ENCODE measurements around the gene VPS13D.

The VPS13D gene

GRCh38 chr1:12446593-12446992, 216.8 kb downstream of the VPS13D start:
- Histone ChIP-seq H3K4me2 (ENCODE audit: low read length, poor library complexity, severe bottlenecking) (no peak overlapping the region), H4K8ac (ENCODE audit: low read length) (no peak overlapping the region), H3K4me3 (ENCODE audit: insufficient read depth in 1 of 2, low read depth in 1 of 2, low read length in 2 of 2) (no peak overlapping the region), H3K27ac (ENCODE audit: low read length, poor library complexity, severe bottlenecking) (no peak overlapping the region), H3K4me1 (ENCODE audit: control insufficient read depth, insufficient read depth, low read depth, low read length) (peaks cover 1% of the 10 kb centered on the region), H3K27me3 (ENCODE audit: control insufficient read depth in 1 of 2, insufficient read depth in 1 of 2, low read length in 2 of 2) (no peaks in the 10 kb centered on the region), H4K91ac (ENCODE audit: low read length) (no peak overlapping the region), H2BK5ac (ENCODE audit: low read depth, low read length, poor library complexity, severe bottlenecking) (no peak overlapping the region), H3K4ac (ENCODE audit: low read depth in 1 of 2, low read length in 2 of 2) (no peak overlapping the region), H2BK12ac (ENCODE audit: low read length in 2 of 2) (no peak overlapping the region), H2AK5ac (ENCODE audit: low read length, severe bottlenecking) (no peak overlapping the region), H2BK15ac (ENCODE audit: low read depth, poor library complexity, severe bottlenecking) (peak overlapping the region; percentile 48), H3K23ac (ENCODE audit: low read length in 2 of 2) (no peak overlapping the region), H3K14ac (ENCODE audit: low read length in 2 of 2) (no peak overlapping the region), H2BK120ac (ENCODE audit: low read depth, low read length) (no peak overlapping the region), H3K79me1 (replicated peaks; ENCODE audit: low read length, poor library complexity, severe bottlenecking) (no peaks in the 10 kb centered on the region), H3K9me3 (ENCODE audit: control insufficient read depth, low read length) (no peaks in the 10 kb centered on the region), H2AFZ (ENCODE audit: low read depth, low read length) (no peak overlapping the region), H3K18ac (ENCODE audit: low read depth in 1 of 2, low read length in 2 of 2) (no peak overlapping the region), H3K36me3 (ENCODE audit: control insufficient read depth in 1 of 2, insufficient read depth in 2 of 2, low read depth in 1 of 2, low read length in 2 of 2) (peaks cover 4 to 15% of the 10 kb centered on the region in 2 experiments), H3K9ac (ENCODE audit: low read length) (peak overlapping the region; percentile 86)
- WGBS: 100% methylated on average over 1 of the region's 2 CpGs
- no peak for DNase-seq

DNA sequence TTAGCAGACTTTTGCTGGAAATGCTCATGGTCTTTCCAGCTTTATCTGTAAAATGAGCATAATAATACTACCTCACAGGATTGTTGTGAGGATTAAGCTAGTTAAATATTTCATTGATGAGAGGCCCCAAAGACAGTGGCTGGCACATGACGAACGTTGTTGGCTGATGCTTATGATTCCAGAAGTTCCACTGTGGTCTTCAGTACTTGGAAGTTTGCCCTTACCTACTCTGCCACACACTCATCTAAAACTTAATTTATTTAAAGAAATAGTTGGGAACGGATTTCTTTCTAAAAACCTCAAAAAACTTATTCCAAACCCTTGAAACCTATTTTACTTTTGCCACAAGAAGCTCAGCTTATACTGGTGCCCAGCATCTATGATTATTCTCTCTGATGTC, 217.5 kb downstream of the VPS13D start:
- Histone ChIP-seq H2BK15ac (ENCODE audit: low read depth, poor library complexity, severe bottlenecking) (no peak overlapping the region), H3K9ac (ENCODE audit: low read length) (peak overlapping the region; percentile 86), H3K18ac (ENCODE audit: low read depth in 1 of 2, low read length in 2 of 2) (no peak overlapping the region), H3K27ac (ENCODE audit: low read length, poor library complexity, severe bottlenecking) (no peak overlapping the region), H4K91ac (ENCODE audit: low read length) (no peak overlapping the region), H2BK5ac (ENCODE audit: low read depth, low read length, poor library complexity, severe bottlenecking) (no peak overlapping the region), H3K79me1 (replicated peaks; ENCODE audit: low read length, poor library complexity, severe bottlenecking) (no peaks in the 10 kb centered on the region), H2AK5ac (ENCODE audit: low read length, severe bottlenecking) (no peak overlapping the region), H2BK12ac (ENCODE audit: low read length in 2 of 2) (no peak overlapping the region), H3K23ac (ENCODE audit: low read length in 2 of 2) (no peak overlapping the region), H3K9me3 (ENCODE audit: control insufficient read depth, low read length) (no peaks in the 10 kb centered on the region), H3K4me3 (ENCODE audit: insufficient read depth in 1 of 2, low read depth in 1 of 2, low read length in 2 of 2) (peak overlapping the region in 1 of 2 experiments; percentile 21), H3K36me3 (ENCODE audit: control insufficient read depth in 1 of 2, insufficient read depth in 2 of 2, low read depth in 1 of 2, low read length in 2 of 2) (peaks cover 5 to 22% of the 10 kb centered on the region in 2 experiments), H3K27me3 (ENCODE audit: control insufficient read depth in 1 of 2, insufficient read depth in 1 of 2, low read length in 2 of 2) (no peaks in the 10 kb centered on the region), H3K4me1 (ENCODE audit: control insufficient read depth, insufficient read depth, low read depth, low read length) (peaks cover 1% of the 10 kb centered on the region), H4K8ac (ENCODE audit: low read length) (no peak overlapping the region), H3K4ac (ENCODE audit: low read depth in 1 of 2, low read length in 2 of 2) (no peak overlapping the region), H2BK120ac (ENCODE audit: low read depth, low read length) (no peak overlapping the region), H3K4me2 (ENCODE audit: low read length, poor library complexity, severe bottlenecking) (no peak overlapping the region), H3K14ac (ENCODE audit: low read length in 2 of 2) (no peak overlapping the region), H2AFZ (ENCODE audit: low read depth, low read length) (no peak overlapping the region)
- no peak for DNase-seq
- 94% methylated on average over 1 of the region's 3 CpGs for WGBS

DNA sequence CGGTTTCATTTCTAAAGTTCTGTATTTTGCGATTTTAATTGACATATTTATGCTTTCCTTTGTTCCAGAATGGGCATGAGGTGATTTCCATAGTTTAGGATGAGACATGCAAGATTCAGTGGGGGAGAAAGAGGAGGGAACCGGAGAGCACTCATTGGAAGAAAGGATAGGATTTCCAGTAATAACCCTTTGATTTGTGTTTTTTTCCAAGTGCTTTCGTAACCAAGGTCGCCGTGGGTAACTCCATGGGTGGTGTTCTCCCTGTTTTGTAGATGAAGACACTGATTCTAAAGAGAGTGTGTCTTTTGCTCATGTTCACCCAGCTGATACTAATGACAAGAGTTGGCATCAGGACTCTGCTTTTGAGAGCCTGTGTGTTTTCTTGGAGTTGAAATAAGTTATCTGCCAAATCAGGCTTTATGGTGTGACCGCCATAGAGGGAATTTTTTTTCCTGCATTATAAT, 218.1 kb downstream of the VPS13D start:
- peak; percentile 20 for DNase-seq
- H4K8ac ChIP-seq (ENCODE audit: low read length): no peak overlapping the region
- H3K4me1 ChIP-seq (ENCODE audit: control insufficient read depth, insufficient read depth, low read depth, low read length): peaks cover 1% of the 10 kb centered on the region
- H3K23ac ChIP-seq (ENCODE audit: low read length in 2 of 2): no peak overlapping the region
- 92% methylated on average over 7 of the region's 7 CpGs for WGBS
- H3K4ac ChIP-seq (ENCODE audit: low read depth in 1 of 2, low read length in 2 of 2): no peak overlapping the region
- H3K9me3 ChIP-seq (ENCODE audit: control insufficient read depth, low read length): no peaks in the 10 kb centered on the region
- H2BK5ac ChIP-seq (ENCODE audit: low read depth, low read length, poor library complexity, severe bottlenecking): no peak overlapping the region
- no peak overlapping the region for H3K4me2 ChIP-seq (ENCODE audit: low read length, poor library complexity, severe bottlenecking)
- H2BK12ac ChIP-seq (ENCODE audit: low read length in 2 of 2): no peak overlapping the region
- H2AK5ac ChIP-seq (ENCODE audit: low read length, severe bottlenecking): no peak overlapping the region
- no peak overlapping the region for H3K27ac ChIP-seq (ENCODE audit: low read length, poor library complexity, severe bottlenecking)
- H3K9ac ChIP-seq (ENCODE audit: low read length): peak overlapping the region; percentile 86
- H2AFZ ChIP-seq (ENCODE audit: low read depth, low read length): no peak overlapping the region
- H2BK120ac ChIP-seq (ENCODE audit: low read depth, low read length): no peak overlapping the region
- no peaks in the 10 kb centered on the region for H3K79me1 ChIP-seq (replicated peaks; ENCODE audit: low read length, poor library complexity, severe bottlenecking)
- peaks cover 7 to 23% of the 10 kb centered on the region in 2 experiments for H3K36me3 ChIP-seq (ENCODE audit: control insufficient read depth in 1 of 2, insufficient read depth in 2 of 2, low read depth in 1 of 2, low read length in 2 of 2)
- H4K91ac ChIP-seq (ENCODE audit: low read length): no peak overlapping the region
- H3K14ac ChIP-seq (ENCODE audit: low read length in 2 of 2): no peak overlapping the region
- H3K27me3 ChIP-seq (ENCODE audit: control insufficient read depth in 1 of 2, insufficient read depth in 1 of 2, low read length in 2 of 2): no peaks in the 10 kb centered on the region
- no peak overlapping the region for H2BK15ac ChIP-seq (ENCODE audit: low read depth, poor library complexity, severe bottlenecking)
- no peak overlapping the region for H3K18ac ChIP-seq (ENCODE audit: low read depth in 1 of 2, low read length in 2 of 2)
- H3K4me3 ChIP-seq (ENCODE audit: insufficient read depth in 1 of 2, low read depth in 1 of 2, low read length in 2 of 2): peak overlapping the region in 1 of 2 experiments; percentile 21

DNA sequence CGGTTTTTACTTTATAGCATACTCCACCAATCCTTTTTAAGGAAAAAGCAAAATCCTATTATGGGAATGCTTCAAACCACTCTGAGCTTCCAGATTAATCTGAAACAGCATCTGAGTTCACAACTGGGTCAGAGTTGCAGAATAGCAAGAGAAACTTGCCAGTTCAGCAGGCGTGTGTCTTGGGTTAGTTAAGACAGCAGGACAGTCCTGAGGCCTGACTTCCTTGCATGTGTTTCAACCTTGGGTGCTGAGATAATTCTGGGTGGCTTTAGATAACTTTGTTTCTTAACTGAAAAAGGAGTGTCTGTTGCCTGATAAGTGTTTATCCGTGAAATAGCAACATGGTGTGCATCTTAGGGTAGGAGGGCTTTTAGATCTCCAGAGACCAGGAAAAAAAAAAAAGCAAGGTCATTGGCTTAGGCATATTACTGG, 218.9 kb downstream of the VPS13D start:
- Histone ChIP-seq H2AFZ (ENCODE audit: low read depth, low read length) (no peak overlapping the region), H3K4ac (ENCODE audit: low read depth in 1 of 2, low read length in 2 of 2) (no peak overlapping the region), H3K4me1 (ENCODE audit: control insufficient read depth, insufficient read depth, low read depth, low read length) (peaks cover 3% of the 10 kb centered on the region), H2BK5ac (ENCODE audit: low read depth, low read length, poor library complexity, severe bottlenecking) (no peak overlapping the region), H3K9ac (ENCODE audit: low read length) (peak overlapping the region; percentile 86), H4K91ac (ENCODE audit: low read length) (no peak overlapping the region), H3K9me3 (ENCODE audit: control insufficient read depth, low read length) (no peaks in the 10 kb centered on the region), H3K14ac (ENCODE audit: low read length in 2 of 2) (no peak overlapping the region), H3K18ac (ENCODE audit: low read depth in 1 of 2, low read length in 2 of 2) (no peak overlapping the region), H4K8ac (ENCODE audit: low read length) (no peak overlapping the region), H3K27me3 (ENCODE audit: control insufficient read depth in 1 of 2, insufficient read depth in 1 of 2, low read length in 2 of 2) (no peaks in the 10 kb centered on the region), H3K79me1 (replicated peaks; ENCODE audit: low read length, poor library complexity, severe bottlenecking) (peaks cover 1% of the 10 kb centered on the region), H2BK12ac (ENCODE audit: low read length in 2 of 2) (no peak overlapping the region), H3K4me3 (ENCODE audit: insufficient read depth in 1 of 2, low read depth in 1 of 2, low read length in 2 of 2) (no peak overlapping the region), H3K27ac (ENCODE audit: low read length, poor library complexity, severe bottlenecking) (no peak overlapping the region), H3K36me3 (ENCODE audit: control insufficient read depth in 1 of 2, insufficient read depth in 2 of 2, low read depth in 1 of 2, low read length in 2 of 2) (peaks cover 7 to 22% of the 10 kb centered on the region in 2 experiments), H2BK120ac (ENCODE audit: low read depth, low read length) (no peak overlapping the region), H3K4me2 (ENCODE audit: low read length, poor library complexity, severe bottlenecking) (no peak overlapping the region), H3K23ac (ENCODE audit: low read length in 2 of 2) (no peak overlapping the region), H2AK5ac (ENCODE audit: low read length, severe bottlenecking) (no peak overlapping the region), H2BK15ac (ENCODE audit: low read depth, poor library complexity, severe bottlenecking) (no peak overlapping the region)
- DNase-seq: no peak
- 84% methylated on average over 3 of the region's 3 CpGs for WGBS

Data from mesenchymal stem cell (in vitro differentiated cells and primary cell).